GM19372 (cell line): ENCODE results near the gene VN1R5.
A peak's percentile ranks its signal among the peaks of the same experiment; 100 is the strongest.
"Not testable (repeated sequence)": the region's sequence is repeated elsewhere in the genome, so short reads cannot be mapped to it uniquely, and the experiment has no call there.

Experiments
- ATAC-seq: cut with Tn5 transposase; IDR thresholded peaks from one replicate; pipeline ENCODE4 v1.9.1; 2021; ENCODE audit warnings: mild to moderate bottlenecking, low read depth, moderate library complexity; ENCODE audit not compliant: unreplicated experiment

VN1R5 gene

GRCh38 chr1:247255772-247256171 is at the start of gene VN1R5:
Gene VN1R5, plus strand, starts transcription at chr1:247256072.
- ATAC-seq: not testable (repeated sequence)

- ATAC-seq: no peak
Observed at GRCh38 chr1:247209396-247209795, 46.5 kb upstream of the VN1R5 start.

DNA sequence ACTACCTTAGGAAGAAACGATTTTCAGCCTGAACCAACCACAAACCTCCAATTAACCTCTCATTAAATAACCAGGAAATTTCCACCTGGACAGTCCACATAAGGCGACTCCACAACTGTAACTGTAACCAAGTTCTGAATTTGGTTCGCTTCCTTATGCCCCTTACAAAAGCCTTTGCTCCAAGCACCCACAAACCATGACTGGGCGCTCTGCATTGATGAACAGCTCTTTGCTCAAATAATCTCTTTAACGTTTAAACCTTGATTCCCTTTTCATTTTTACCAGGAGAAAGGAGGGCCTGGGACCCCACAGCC is 45.9 kb upstream of the VN1R5 start:
- ATAC-seq: peak; percentile 8

DNA sequence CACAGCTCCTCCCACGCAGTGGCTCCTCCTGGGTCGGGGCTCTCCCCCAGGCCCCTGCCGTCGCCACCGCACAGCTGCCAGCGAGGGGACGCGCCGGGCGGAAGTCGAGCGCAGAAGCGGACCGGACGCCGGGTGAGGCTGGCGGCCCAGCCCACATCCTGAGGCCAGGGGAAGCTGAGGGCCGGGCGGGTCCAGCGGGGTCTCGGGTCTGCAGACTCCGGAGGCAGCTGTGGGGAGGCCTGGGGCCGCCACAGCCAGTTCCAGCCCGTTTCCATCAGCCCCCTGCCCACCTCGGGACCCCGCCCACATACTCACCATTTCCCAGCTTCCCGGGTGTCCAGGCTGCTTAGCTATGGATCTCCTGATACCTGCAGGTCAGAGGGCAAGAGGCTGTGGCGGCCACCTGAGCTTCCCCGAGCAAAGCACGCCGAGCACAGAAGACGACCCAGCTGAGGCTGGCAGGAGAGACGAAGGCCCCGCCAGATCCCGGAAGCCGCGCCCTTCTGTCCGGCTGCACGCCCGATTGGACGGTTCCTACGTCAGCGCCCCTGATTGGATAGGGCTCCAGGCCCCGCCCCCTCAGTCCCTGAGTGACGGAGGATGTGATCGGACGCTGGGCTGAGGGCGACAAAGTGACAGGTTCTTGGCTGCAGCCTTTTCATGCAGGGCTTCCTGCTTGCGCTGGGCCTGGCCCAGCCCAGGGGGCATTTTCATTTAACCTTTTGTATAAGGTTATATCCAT is 45.3 kb upstream of the VN1R5 start:
- peak; percentile 80 for ATAC-seq

DNA sequence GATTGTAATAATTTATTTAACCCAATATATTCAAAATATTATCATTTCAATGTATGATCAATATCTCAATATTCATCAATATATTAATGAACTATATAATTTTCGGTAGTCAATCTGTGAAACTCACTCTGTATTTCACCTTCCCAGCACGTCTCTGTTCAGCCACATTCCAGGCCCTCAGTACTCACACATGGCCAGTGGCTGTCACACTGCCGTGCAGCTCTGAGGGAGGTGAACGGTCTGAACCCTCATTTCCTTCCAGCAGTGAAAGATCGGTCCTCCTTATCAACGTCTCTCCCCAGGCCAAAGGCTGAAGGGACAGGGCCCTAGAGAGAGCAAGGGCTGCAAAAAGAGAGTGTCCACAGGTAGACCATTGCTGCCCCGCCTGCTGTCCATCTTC is 44.5 kb upstream of the VN1R5 start:
- no peak for ATAC-seq

- ATAC-seq: peak; percentile 54
Observed at GRCh38 chr1:247212012-247212411, 43.9 kb upstream of the VN1R5 start.

- no peak for ATAC-seq
Observed at GRCh38 chr1:247212627-247213617, 43.0 kb upstream of the VN1R5 start.

- no peak for ATAC-seq
Observed at GRCh38 chr1:247216261-247216660, 39.6 kb upstream of the VN1R5 start.

DNA sequence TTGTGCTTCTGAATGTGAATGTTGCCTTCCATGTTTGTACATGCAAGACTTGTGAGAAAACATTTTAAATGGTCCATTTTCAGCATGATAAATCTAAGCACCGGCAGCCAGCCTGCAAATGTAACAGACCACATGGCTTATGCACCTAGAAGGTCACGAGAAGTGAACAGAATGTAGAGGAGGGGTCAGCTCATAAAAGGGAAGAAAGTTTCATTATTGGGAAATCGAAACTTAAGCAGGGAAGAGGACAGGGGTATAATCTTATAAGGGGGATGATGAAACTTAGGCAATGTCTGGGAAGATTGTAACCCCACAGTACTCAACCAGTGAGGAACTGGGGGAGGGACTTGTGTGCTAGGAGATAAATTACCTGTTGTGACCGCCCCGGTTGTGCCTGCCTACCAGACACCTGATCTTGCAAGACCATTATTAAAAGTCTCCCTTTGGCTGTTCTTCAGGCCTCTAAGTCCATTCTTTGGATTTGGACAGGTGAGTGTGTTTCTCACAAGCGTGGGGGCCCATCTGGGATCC is 37.7 kb upstream of the VN1R5 start:
- ATAC-seq: no peak

DNA sequence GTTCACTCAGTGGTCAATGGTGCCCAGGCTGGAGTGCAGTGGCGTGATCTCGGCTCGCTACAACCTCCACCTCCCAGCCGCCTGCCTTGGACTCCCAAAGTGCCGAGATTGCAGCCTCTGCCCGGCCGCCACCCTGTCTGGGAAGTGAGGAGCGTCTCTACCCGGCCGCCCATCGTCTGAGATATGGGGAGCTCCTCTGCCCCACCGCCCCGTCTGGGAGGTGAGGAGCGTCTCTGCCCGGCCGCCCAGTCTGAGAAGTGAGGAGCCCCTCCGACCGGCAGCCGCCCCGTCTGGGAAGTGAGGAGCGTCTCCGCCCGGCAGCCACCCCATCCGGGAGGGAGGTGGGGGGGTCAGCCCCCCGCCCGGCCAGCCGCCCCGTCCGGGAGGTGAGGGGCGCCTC is 35.6 kb upstream of the VN1R5 start:
- not testable (repeated sequence) for ATAC-seq

DNA sequence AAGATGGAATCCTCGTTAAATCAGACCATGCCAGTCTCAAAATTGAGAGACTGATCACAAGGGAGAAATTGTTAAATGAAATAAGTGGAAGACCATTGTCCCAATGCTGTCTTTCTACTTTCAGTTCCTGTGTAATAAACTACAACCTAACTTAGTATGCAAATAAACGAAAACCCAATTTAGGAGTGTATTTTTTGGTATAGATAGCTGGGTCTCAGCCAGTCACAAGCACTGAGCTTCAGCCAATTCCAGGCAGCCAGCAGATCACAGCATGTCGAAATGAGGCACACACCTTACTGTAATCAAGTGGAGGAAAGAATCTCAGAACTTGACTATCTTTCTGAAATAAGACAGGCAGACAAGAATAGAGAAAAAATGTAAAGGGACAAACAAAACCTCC is 33.0 kb upstream of the VN1R5 start:
- no peak for ATAC-seq

DNA sequence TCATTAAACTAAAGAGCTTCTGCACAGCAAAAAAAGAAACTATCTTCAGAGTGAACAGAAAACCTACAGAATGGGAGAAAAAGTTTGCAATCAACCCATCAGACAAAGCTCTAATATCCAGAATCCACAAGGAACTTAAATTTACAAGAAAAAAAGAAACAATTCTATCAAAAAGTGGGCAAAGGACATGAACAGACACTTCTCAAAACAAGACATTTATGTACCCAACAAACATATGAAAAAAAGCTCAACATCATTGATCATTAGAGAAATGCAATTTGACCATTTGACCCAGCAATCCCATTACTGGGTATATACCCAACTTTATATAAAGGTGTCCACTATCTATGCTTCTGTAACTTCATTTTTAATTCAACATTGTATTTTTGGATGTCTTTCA is 31.1 kb upstream of the VN1R5 start:
- no peak for ATAC-seq

DNA sequence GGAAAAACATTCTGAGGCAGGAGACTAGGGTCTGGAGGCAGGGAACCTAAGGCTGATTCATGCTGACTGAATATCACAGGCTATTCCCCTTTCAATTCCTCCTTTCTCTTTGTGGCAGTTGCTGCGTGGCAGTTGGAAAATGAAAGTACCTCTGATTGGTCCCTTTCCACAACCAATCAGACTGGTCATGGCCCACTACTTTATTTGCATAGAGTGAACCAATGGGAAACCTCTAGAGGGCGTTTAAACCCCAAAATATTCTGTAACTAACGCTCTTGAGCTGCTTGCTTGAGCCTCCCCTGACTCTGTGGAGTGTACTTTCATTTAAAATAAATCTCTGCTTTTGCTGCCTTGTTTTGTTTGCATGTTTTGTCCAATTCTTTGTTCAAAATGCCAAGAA is 27.7 kb upstream of the VN1R5 start:
- ATAC-seq: no peak

- no peak for ATAC-seq
Observed at GRCh38 chr1:247241691-247242090, 14.2 kb upstream of the VN1R5 start.

DNA sequence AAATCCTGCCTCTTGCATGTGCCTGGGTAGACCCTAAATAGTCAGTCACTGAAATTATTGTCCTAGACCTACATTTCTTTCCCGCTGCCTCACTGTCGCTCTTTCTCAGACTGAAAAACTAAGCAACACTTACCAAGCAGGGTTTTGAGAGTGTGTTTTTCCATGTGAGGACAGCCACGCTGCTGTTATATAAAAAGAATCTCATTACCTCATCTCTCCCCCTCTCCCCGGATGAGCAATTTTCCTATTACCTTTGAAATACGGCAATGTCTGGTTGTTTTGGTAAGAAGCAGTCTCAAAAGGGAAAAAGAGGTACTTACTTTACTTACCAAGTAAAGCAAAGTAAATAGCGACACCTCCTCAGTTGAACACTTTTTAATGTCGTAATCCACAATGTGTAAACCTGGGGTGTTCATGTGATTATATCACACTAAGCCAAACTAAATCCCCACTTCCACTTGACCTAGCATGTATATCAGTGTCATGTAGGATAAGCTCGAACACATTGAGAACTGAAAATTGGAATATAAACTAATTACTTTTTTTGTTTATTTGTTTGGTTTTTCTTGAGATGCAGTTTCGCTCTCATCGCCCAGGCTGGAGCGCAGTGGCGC is 12.2 kb upstream of the VN1R5 start:
- ATAC-seq: no peak

DNA sequence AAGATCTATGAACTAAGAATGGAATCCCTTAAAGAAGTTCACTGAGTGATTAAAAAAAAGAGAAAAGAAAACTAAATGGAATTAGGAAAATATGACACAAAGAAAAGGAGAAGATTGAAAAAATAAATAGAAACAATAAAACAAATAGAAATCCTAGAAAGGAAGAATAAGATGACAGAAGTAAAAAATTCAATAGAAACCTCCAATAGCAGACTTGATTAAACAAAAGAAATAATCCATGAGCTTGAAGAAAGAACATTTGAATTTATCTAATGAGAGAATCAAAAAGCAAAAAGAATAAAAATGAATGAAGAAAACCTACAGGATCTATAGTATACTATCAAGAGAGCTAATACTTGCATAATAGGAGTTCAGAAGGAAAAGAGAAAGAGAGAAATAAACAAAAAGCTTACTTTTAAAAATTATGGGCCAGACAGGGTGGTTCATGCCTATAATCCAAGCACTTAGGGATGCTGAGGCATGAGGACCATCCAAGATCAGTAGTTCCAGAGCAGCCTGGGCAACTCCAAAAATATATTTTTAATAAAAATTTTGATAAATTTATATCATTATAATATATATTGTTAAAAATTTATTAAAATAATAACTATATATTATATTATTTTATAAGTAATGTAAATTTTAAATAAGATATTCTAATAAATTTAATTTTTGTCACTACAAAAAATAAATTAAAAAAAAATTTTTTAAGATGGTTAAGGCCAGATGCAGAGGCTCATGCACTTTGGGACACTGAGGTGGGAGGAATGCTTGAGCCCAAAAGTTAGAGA is 9.4 kb upstream of the VN1R5 start:
- no peak for ATAC-seq

DNA sequence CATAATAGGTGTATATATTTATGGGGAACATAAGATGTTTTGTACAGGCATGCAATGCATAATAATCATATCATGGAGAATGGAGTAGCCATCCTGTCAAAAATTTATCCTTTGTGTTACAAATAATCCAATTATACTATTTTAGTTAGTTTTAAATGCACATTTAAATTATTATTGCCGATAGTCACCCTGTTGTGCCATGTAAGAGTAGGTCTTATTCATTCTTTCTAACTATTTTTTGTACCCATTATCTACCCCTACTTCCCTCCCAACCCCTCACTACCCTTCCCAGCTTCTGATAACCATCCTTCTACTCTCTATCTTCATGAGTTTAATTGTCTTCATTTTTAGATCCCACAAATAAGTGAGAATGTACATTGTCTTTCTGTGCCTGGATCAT is 8.3 kb upstream of the VN1R5 start:
- ATAC-seq: no peak

DNA sequence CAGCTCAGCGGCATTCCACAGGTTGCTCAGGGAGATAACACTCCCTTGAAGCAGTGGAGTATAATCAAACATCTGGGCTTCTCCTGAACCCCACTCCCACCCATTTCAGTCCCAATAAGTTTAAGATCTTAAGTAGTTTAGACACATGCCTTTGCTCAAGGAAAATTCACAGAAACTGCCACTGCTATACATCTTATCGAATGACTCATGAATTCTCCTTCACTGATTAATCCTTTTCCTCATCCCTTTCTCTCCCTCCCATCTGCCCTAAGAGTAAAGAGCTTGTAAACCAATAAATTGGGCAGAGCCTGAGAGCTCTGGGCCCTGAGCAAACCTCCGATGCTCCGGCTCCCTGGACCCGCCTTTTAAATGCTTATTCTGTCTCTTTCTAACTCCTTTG is 10.2 kb downstream of the VN1R5 start:
- ATAC-seq: no peak

DNA sequence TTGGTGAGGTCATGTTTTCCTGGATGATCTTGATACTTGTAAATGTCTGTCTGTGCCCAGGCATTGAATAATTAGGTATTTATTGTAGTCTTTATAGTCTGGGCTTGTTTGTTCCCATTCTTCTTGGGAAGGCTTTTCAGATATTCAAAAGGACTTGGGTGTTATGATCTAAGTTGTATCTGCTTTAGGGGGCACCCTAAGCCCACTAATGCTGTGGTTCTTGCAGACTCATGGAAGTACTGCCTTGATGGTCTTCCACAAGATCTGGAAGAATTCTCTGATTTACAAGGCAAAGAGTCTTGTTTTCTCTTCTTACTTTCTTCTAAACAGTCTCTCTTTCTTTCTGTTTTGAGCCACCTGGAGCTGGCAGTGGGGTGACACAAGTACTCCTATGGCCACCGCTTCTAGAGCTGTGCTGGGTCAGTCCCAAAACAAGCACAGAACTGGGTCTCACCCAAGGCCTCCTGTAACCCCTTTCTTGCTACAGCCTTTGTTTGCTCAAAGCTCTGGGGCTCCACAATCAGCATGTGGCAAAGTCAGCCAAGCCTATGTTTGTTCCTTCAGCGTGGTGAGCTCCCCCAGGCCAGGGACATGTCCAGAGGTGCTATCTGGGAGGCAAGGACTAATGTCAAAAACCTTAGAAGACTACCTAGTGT is 12.6 kb downstream of the VN1R5 start:
- no peak for ATAC-seq

DNA sequence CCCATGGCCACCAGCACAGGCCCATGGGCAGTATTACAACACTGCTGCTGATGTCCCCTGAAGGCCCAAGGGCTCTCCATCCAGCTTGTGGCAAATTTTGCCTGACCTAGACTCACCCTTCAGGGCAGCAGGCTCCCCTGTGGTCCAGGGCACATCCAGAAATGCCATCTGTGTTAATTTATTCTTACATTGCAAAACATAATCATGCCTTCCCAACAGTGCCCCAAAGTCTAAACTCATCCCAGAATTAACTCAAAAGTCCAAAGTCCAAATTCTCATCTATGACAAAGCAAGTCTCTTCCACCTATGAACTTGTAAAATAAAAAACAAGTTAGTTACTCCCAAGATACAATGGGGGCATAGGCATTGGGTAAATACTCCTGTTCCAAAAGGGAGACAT is 13.3 kb downstream of the VN1R5 start:
- no peak for ATAC-seq
